ENCODE measurements around the gene TRAF3.
"Not testable (repeated sequence)": the region's sequence is repeated elsewhere in the genome, so short reads cannot be mapped to it uniquely, and the experiment has no call there.

TRAF3 gene

GRCh38 chr14:102896735-102897134, 119.5 kb downstream of the TRAF3 start:
- FAIRE-seq = not testable (repeated sequence)

- FAIRE-seq = no peak
Observed at GRCh38 chr14:102897299-102898027, 120.2 kb downstream of the TRAF3 start.

- no peak for FAIRE-seq
Observed at GRCh38 chr14:102898298-102898697, 121.0 kb downstream of the TRAF3 start.

GRCh38 chr14:102898776-102899515, 121.7 kb downstream of the TRAF3 start:
- no peak for FAIRE-seq

GRCh38 chr14:102899516-102899900, 122.3 kb downstream of the TRAF3 start:
- no peak for FAIRE-seq

GRCh38 chr14:102900631-102901571, 123.7 kb downstream of the TRAF3 start:
- FAIRE-seq = no peak

GRCh38 chr14:102901633-102902032, 124.4 kb downstream of the TRAF3 start:
- FAIRE-seq = no peak

- FAIRE-seq = no peak
Observed at GRCh38 chr14:102902086-102902485, 124.8 kb downstream of the TRAF3 start.

- no peak for FAIRE-seq
Observed at GRCh38 chr14:102902523-102903247, 125.4 kb downstream of the TRAF3 start.

GRCh38 chr14:102903248-102903888, 126.1 kb downstream of the TRAF3 start:
- no peak for FAIRE-seq

GRCh38 chr14:102903889-102904512, 126.8 kb downstream of the TRAF3 start:
- FAIRE-seq = no peak

GRCh38 chr14:102905116-102906108, 128.2 kb downstream of the TRAF3 start:
- no peak for FAIRE-seq

- no peak for FAIRE-seq
Observed at GRCh38 chr14:102906616-102907302, 129.5 kb downstream of the TRAF3 start.

GRCh38 chr14:102907303-102907844, 130.1 kb downstream of the TRAF3 start:
- no peak for FAIRE-seq

- no peak for FAIRE-seq
Observed at GRCh38 chr14:102907980-102908730, 130.9 kb downstream of the TRAF3 start.

- no peak for FAIRE-seq
Observed at GRCh38 chr14:102908766-102909455, 131.7 kb downstream of the TRAF3 start.

- FAIRE-seq = no peak
Observed at GRCh38 chr14:102909462-102909861, 132.2 kb downstream of the TRAF3 start.

GRCh38 chr14:102909911-102910310, 132.7 kb downstream of the TRAF3 start:
- no peak for FAIRE-seq

Data from G401.6 (cell line).